Measurements from ENCODE around the gene KCNH3. TPM values are rescaled to one million over a fixed set of nuclear protein-coding genes. Genes with fewer than 3 reads are reported as not detected.

Gene KCNH3
- total RNA-seq, 1 donor from 2014 or later: under 0.01 TPM

GRCh38 chr12:49496417-49497360 lies 42.1 kb upstream of the KCNH3 start:
- no peak for FAIRE-seq
- Histone ChIP-seq H3K27me3 (ENCODE audit: control insufficient read depth, insufficient read depth, low read length) (no peaks in the 10 kb centered on the region), H3K4me3 (ENCODE audit: low read depth, low read length) (no peak overlapping the region), H3K36me3 (ENCODE audit: control insufficient read depth, insufficient read depth, low read length) (peaks cover 1% of the 10 kb centered on the region)
- no peak for DNase-seq (ENCODE audit: low read depth)
- TF ChIP-seq, protein P1, sequence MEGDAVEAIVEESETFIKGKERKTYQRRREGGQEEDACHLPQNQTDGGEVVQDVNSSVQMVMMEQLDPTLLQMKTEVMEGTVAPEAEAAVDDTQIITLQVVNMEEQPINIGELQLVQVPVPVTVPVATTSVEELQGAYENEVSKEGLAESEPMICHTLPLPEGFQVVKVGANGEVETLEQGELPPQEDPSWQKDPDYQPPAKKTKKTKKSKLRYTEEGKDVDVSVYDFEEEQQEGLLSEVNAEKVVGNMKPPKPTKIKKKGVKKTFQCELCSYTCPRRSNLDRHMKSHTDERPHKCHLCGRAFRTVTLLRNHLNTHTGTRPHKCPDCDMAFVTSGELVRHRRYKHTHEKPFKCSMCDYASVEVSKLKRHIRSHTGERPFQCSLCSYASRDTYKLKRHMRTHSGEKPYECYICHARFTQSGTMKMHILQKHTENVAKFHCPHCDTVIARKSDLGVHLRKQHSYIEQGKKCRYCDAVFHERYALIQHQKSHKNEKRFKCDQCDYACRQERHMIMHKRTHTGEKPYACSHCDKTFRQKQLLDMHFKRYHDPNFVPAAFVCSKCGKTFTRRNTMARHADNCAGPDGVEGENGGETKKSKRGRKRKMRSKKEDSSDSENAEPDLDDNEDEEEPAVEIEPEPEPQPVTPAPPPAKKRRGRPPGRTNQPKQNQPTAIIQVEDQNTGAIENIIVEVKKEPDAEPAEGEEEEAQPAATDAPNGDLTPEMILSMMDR (IDR thresholded peaks at IDR 0.05; ENCODE audit: insufficient read depth, low read length, severe bottlenecking): no peak

DNA sequence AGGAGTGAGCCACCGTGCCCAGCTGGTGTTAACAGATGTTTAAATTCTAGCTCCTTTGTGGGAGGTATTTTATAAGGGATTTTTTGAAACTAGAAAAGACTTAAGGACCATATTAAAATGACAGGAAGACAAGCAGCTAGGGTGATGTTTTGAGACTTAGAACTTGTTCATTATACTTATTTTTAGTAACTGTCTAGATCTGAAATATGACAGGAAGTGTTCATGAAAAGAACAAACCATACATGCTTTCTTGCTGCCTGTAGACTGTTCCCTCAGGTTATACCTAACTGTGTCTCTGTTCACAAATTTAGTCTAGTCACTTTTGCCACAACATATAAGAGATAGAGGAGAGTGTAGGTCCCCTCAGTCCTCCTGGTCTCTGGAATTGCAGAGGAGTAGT lies 36.9 kb upstream of the KCNH3 start:
- Histone ChIP-seq H3K36me3 (ENCODE audit: control insufficient read depth, insufficient read depth, low read length) (no peaks in the 10 kb centered on the region), H3K27me3 (ENCODE audit: control insufficient read depth, insufficient read depth, low read length) (no peaks in the 10 kb centered on the region), H3K4me3 (ENCODE audit: low read depth, low read length) (no peak overlapping the region)
- FAIRE-seq (no peak), DNase-seq (ENCODE audit: low read depth) (no peak)
- TF ChIP-seq, protein P1 (IDR thresholded peaks at IDR 0.05; ENCODE audit: insufficient read depth, low read length, severe bottlenecking): no peak

- TF ChIP-seq, protein P1 (IDR thresholded peaks at IDR 0.05; ENCODE audit: insufficient read depth, low read length, severe bottlenecking): no peak
- Histone ChIP-seq H3K4me3 (ENCODE audit: low read depth, low read length) (no peak overlapping the region), H3K36me3 (ENCODE audit: control insufficient read depth, insufficient read depth, low read length) (no peaks in the 10 kb centered on the region), H3K27me3 (ENCODE audit: control insufficient read depth, insufficient read depth, low read length) (no peaks in the 10 kb centered on the region)
- DNase-seq (ENCODE audit: low read depth) (no peak), FAIRE-seq (no peak)
These were observed 36.2 kb upstream of the KCNH3 start for GRCh38 chr12:49502590-49502989.

DNA sequence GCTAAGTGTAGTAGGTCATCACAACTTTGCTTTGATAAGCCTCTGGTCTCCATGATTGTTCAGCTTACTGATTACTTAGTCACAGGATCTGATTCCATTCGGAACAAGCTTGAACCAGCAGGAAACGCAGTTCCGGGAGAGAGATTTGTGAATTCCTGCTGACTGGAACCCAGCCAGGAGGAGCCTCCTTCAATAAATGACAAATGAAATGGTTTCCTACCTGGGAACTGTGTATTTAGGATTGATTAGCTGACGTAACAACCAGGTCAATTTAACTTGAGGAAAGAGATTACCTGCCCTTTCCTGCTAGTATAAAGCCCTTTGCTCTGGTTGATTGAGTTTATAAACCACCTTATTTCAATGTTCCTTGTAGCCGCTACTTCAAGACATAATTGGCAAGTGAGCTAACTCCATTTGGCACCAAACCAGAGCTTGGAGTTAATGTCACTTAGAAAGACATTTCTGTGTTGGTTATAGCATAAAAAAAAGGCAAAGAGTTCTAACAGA lies 35.1 kb upstream of the KCNH3 start:
- DNase-seq (ENCODE audit: low read depth) (peak; percentile 99), FAIRE-seq (peak; percentile 82)
- TF ChIP-seq, protein P1 (IDR thresholded peaks at IDR 0.05; ENCODE audit: insufficient read depth, low read length, severe bottlenecking): no peak
- H3K4me3 ChIP-seq (ENCODE audit: low read depth, low read length): peak overlapping the region; percentile 12
- no peaks in the 10 kb centered on the region for H3K27me3 ChIP-seq (ENCODE audit: control insufficient read depth, insufficient read depth, low read length)
- H3K36me3 ChIP-seq (ENCODE audit: control insufficient read depth, insufficient read depth, low read length): no peaks in the 10 kb centered on the region

- no peaks in the 10 kb centered on the region for H3K27me3 ChIP-seq (ENCODE audit: control insufficient read depth, insufficient read depth, low read length)
- DNase-seq (ENCODE audit: low read depth) (peak; percentile 82), FAIRE-seq (no peak)
- no peak overlapping the region for H3K4me3 ChIP-seq (ENCODE audit: low read depth, low read length)
- no peaks in the 10 kb centered on the region for H3K36me3 ChIP-seq (ENCODE audit: control insufficient read depth, insufficient read depth, low read length)
- TF ChIP-seq, protein P1 (IDR thresholded peaks at IDR 0.05; ENCODE audit: insufficient read depth, low read length, severe bottlenecking): no peak
These were observed 33.2 kb upstream of the KCNH3 start for GRCh38 chr12:49505672-49506071.
